ENCODE data around the gene GPR141. TPM values are rescaled to one million over a fixed set of nuclear protein-coding genes. Genes with fewer than 3 reads are reported as not detected.

Gene GPR141
- total and polyA plus RNA-seq, 2 of the 13 experiments (the other 11 are each of a cell fraction or from before 2014, with no cell fraction given) = not detected

- Histone ChIP-seq H3K9ac (ENCODE audit: insufficient read depth, low read depth, low read length) (no peak overlapping the region), H3K27ac (ENCODE audit: extremely low read length, insufficient read depth, low read length) (no peak overlapping the region), H3K9me3 (ENCODE audit: low read length) (no peaks in the 10 kb centered on the region), H3K4me1 (ENCODE audit: insufficient read depth, low read length) (no peaks in the 10 kb centered on the region), H3K4me2 (ENCODE audit: low read depth, low read length) (no peak overlapping the region), H3K4me3 (replicated peaks in 1 of 3; ENCODE audit: insufficient read depth in 1 of 3, low read depth in 2 of 3, low read length in 3 of 3) (no peak overlapping the region), H4K20me1 (ENCODE audit: insufficient read depth, low read length) (no peaks in the 10 kb centered on the region), H3K36me3 (replicated peaks in 1 of 2; ENCODE audit: control insufficient read depth in 1 of 2, insufficient read depth in 2 of 2, low read length in 2 of 2) (no peaks in the 10 kb centered on the region), H2AFZ (ENCODE audit: low read length) (no peak overlapping the region), H3K79me2 (ENCODE audit: insufficient read depth, low read length) (no peaks in the 10 kb centered on the region), H3K27me3 (ENCODE audit: control insufficient read depth in 1 of 2, insufficient read depth in 2 of 2, low read length in 2 of 2) (no peaks in the 10 kb centered on the region)
- POLR2A ChIA-PET = no interaction called here
- ATAC-seq (no peak), FAIRE-seq (no peak), DNase-seq (ENCODE audit: low spot score) (no peak)
- no TSS peak for BruUV-seq (replicated peaks)
- CTCF ChIA-PET (ENCODE audit: low intra/inter-chr PET ratio, low total read pairs) = no interaction called here
- intact Hi-C loops (cut with micrococcal nuclease; ENCODE audit: unreplicated experiment) = loop anchor here (5.0 kb wide), 1 partner anchor 526 kb away; no protein-coding TSS in a partner anchor
- TF ChIP-seq ZNF10 (CRISPR knock-in tag; IDR thresholded peaks at IDR 0.05; ENCODE audit: borderline replicate concordance, low read depth) (no peak), ZNF841 (CRISPR knock-in tag; IDR thresholded peaks at IDR 0.05; ENCODE audit: borderline replicate concordance) (no peak), NFYB (CRISPR knock-in tag; IDR thresholded peaks at IDR 0.05) (no peak), ADNP (CRISPR knock-in tag; IDR thresholded peaks at IDR 0.05) (no peak), RELA (CRISPR knock-in tag; IDR thresholded peaks at IDR 0.05) (no peak), FOXA1 (IDR thresholded peaks at IDR 0.05) (no peak), FOXA1 (CRISPR knock-in tag; IDR thresholded peaks at IDR 0.05) (no peak), ZNF646 (CRISPR knock-in tag; IDR thresholded peaks at IDR 0.05) (no peak), ARNTL (CRISPR knock-in tag; IDR thresholded peaks at IDR 0.05) (no peak), TBP (CRISPR knock-in tag; IDR thresholded peaks at IDR 0.05) (no peak), SIX1 (CRISPR knock-in tag; IDR thresholded peaks at IDR 0.05; ENCODE audit: borderline replicate concordance) (no peak), MATR3 (CRISPR knock-in tag; IDR thresholded peaks at IDR 0.05) (no peak), ZMAT3 (CRISPR knock-in tag; conservative IDR thresholded peaks at IDR 0.05) (no peak), SMAD1 (CRISPR knock-in tag; IDR thresholded peaks at IDR 0.05; ENCODE audit: borderline replicate concordance, low read depth) (no peak), SNRNP70 (IDR thresholded peaks at IDR 0.05; ENCODE audit: low read depth, low read length) (no peak)
- in situ Hi-C loops (cut with HindIII; ENCODE audit: extremely low pct_ligation_motif_present, low pct_unique_long_range_greater_than_20kb) = no loop called here
- 47% methylated on average over 2 of the region's 2 CpGs for WGBS (ENCODE audit: low lambda C conversion rate)
Measured at GRCh38 chr7:37732888-37733287, 49.3 kb downstream of the GPR141 start.
